H9 (cell line): ENCODE data around the gene SMCP. TPM values are rescaled to one million over a fixed set of nuclear protein-coding genes. Genes with fewer than 3 reads are reported as not detected.

Experiments used
- DNase-seq: peaks from one replicate; pipeline ENCODE4 v3.0.0-alpha.2; 2017
- H2AFZ ChIP-seq: one replicate; pipeline ENCODE4 v1.6.1; 2013; ENCODE audit warnings: mild to moderate bottlenecking, low read length, control low read depth, moderate library complexity
- H2AK5ac ChIP-seq: 2 replicates; pipeline ENCODE4 v1.6.1; 2013; ENCODE audit warnings: low read length, control low read depth, mixed read lengths; ENCODE audit not compliant: insufficient read length
- H2BK120ac ChIP-seq: one replicate; pipeline ENCODE4 v1.6.1; 2013; ENCODE audit warnings: low read depth, mild to moderate bottlenecking, low read length, control low read depth, inconsistent platforms; ENCODE audit not compliant: poor library complexity, severe bottlenecking
- H2BK12ac ChIP-seq: 2 replicates; pipeline ENCODE4 v1.6.1; 2013; ENCODE audit warnings: low read length, control low read depth, mixed read lengths, low read depth; ENCODE audit not compliant: insufficient read length
- H2BK15ac ChIP-seq: 2 replicates; pipeline ENCODE4 v1.6.1; 2013; ENCODE audit warnings: low read depth, low read length, control low read depth
- H2BK20ac ChIP-seq: one replicate; pipeline ENCODE4 v1.6.1; 2013; ENCODE audit warnings: low read depth, mild to moderate bottlenecking, low read length, control low read depth, inconsistent platforms; ENCODE audit not compliant: poor library complexity, severe bottlenecking
- H2BK5ac ChIP-seq: 2 replicates; pipeline ENCODE4 v1.6.1; 2013; ENCODE audit warnings: low read length, control low read depth, mixed read lengths; ENCODE audit not compliant: insufficient read length
- H3K14ac ChIP-seq: 2 replicates; pipeline ENCODE4 v1.6.1; 2013; ENCODE audit warnings: low read length, control low read depth; ENCODE audit not compliant: insufficient read depth
- H3K18ac ChIP-seq: 2 replicates; pipeline ENCODE4 v1.6.1; 2013; ENCODE audit warnings: low read depth, mild to moderate bottlenecking, mixed read lengths, low read length, control low read depth; ENCODE audit not compliant: insufficient read length
- H3K23ac ChIP-seq: 2 replicates; pipeline ENCODE4 v1.6.1; 2013; ENCODE audit warnings: low read length, control low read depth, mixed read lengths, low read depth; ENCODE audit not compliant: insufficient read length
- H3K23me2 ChIP-seq: 2 replicates; pipeline ENCODE4 v1.6.1; 2013; ENCODE audit warnings: low read depth, mild to moderate bottlenecking, mixed read lengths, low read length, control low read depth; ENCODE audit not compliant: insufficient read length, poor library complexity, severe bottlenecking
- H3K27ac ChIP-seq: 2 replicates; pipeline ENCODE4 v1.5.1; 2013; ENCODE audit warnings: low read length, control low read depth, mixed read lengths, low read depth; ENCODE audit not compliant: insufficient read length
- H3K27me3 ChIP-seq: 2 replicates; pipeline ENCODE4 v1.6.1; 2013; ENCODE audit warnings: low read length, control low read depth, inconsistent platforms; ENCODE audit not compliant: insufficient read depth
- H3K4ac ChIP-seq: 2 replicates; pipeline ENCODE4 v1.6.1; 2013; ENCODE audit warnings: low read depth, mild to moderate bottlenecking, control low read depth, inconsistent platforms, low read length, moderate library complexity
- H3K4me1 ChIP-seq: 2 replicates; pipeline ENCODE4 v1.6.1; 2013; ENCODE audit warnings: low read length, control low read depth, inconsistent platforms; ENCODE audit not compliant: insufficient read depth
- H3K4me2 ChIP-seq: 2 replicates; pipeline ENCODE4 v1.6.1; 2013; ENCODE audit warnings: low read length, control low read depth, mixed read lengths; ENCODE audit not compliant: insufficient read length, insufficient read depth
- H3K56ac ChIP-seq: 2 replicates; pipeline ENCODE4 v1.6.1; 2013; ENCODE audit warnings: low read depth, mild to moderate bottlenecking, mixed read lengths, low read length, control low read depth; ENCODE audit not compliant: insufficient read length
- H3K79me1 ChIP-seq: 2 replicates; pipeline ENCODE4 v1.6.1; 2013; ENCODE audit warnings: low read depth, mild to moderate bottlenecking, moderate library complexity, low read length, control low read depth, inconsistent platforms; ENCODE audit not compliant: insufficient read depth, poor library complexity, severe bottlenecking
- H3K79me2 ChIP-seq: 2 replicates; pipeline ENCODE4 v1.6.1; 2013; ENCODE audit warnings: low read length, control low read depth, inconsistent platforms; ENCODE audit not compliant: insufficient read depth
- H3K9ac ChIP-seq: 2 replicates; pipeline ENCODE4 v1.6.1; 2013; ENCODE audit warnings: low read length, control low read depth, mixed read lengths; ENCODE audit not compliant: insufficient read length; ENCODE audit errors: extremely low read depth
- H3K9me3 ChIP-seq: one replicate; pipeline ENCODE4 v1.6.1; 2013; ENCODE audit warnings: low read depth, low read length, inconsistent platforms; ENCODE audit not compliant: control insufficient read depth
- H3T11ph ChIP-seq: one replicate; pipeline ENCODE4 v1.6.1; 2013; ENCODE audit warnings: mild to moderate bottlenecking, low read length, control low read depth, inconsistent platforms
- H4K20me1 ChIP-seq: one replicate; pipeline ENCODE4 v1.6.1; 2013; ENCODE audit not compliant: control insufficient read depth, insufficient read length, insufficient read depth
- H4K5ac ChIP-seq: 2 replicates; pipeline ENCODE4 v1.6.1; 2013; ENCODE audit warnings: low read depth, mild to moderate bottlenecking, mixed read lengths, low read length, control low read depth; ENCODE audit not compliant: insufficient read length
- H4K8ac ChIP-seq: replicated peaks from 2 replicates; pipeline ENCODE4 v1.6.1; 2013; ENCODE audit warnings: low read length, control low read depth, mixed read lengths, low read depth; ENCODE audit not compliant: insufficient read length
- H4K91ac ChIP-seq: 2 replicates; pipeline ENCODE4 v1.6.1; 2013; ENCODE audit warnings: low read depth, mild to moderate bottlenecking, moderate library complexity, mixed read lengths, low read length, control low read depth; ENCODE audit not compliant: insufficient read length
- H3K27ac Mint-ChIP-seq, 3 experiments: 2 replicates in 2 of 3; 3 replicates in 1 of 3; pipeline ENCODE4 v1.8.0; 2020 to 2021; ENCODE audit warnings: mixed read lengths in 3 of 3, mild to moderate bottlenecking in 1 of 3, moderate library complexity in 1 of 3
- H3K27me3 Mint-ChIP-seq: 2 replicates; pipeline ENCODE4 v1.8.0; 2021; ENCODE audit warnings: low read depth, mild to moderate bottlenecking, moderate library complexity, mixed read lengths
- H3K36me3 Mint-ChIP-seq, 3 experiments: 2 replicates in 2 of 3; 3 replicates in 1 of 3; pipeline ENCODE4 v1.8.0; 2020 to 2021; ENCODE audit warnings: low read depth in 3 of 3, mixed read lengths in 3 of 3; ENCODE audit not compliant: insufficient read depth in 1 of 3
- H3K4me1 Mint-ChIP-seq, 2 experiments: 2 replicates each; pipeline ENCODE4 v1.8.0; 2020; ENCODE audit warnings: mixed read lengths in 2 of 2
- H3K4me3 Mint-ChIP-seq, 2 experiments: 2 replicates in 1 of 2; 3 replicates in 1 of 2; pipeline ENCODE4 v1.8.0; 2020 to 2021; ENCODE audit warnings: mild to moderate bottlenecking in 2 of 2, mixed read lengths in 2 of 2, moderate library complexity in 1 of 2
- H3K9me3 Mint-ChIP-seq, 2 experiments: 2 replicates in 1 of 2; 3 replicates in 1 of 2; pipeline ENCODE4 v1.8.0; 2020; ENCODE audit warnings: mild to moderate bottlenecking in 2 of 2, mixed read lengths in 2 of 2, moderate library complexity in 1 of 2
- CTCF ChIP-seq: fragments of 200-600 bp; sonication (generic); conservative IDR thresholded peaks from 3 replicates; pipeline ENCODE4 v1.8.0; 2021; ENCODE audit warnings: antibody characterized with exemption, mild to moderate bottlenecking
- WGBS: extraction: QIAGEN DNeasy Blood & Tissue Kit; methylation state at CpG from one replicate; pipeline ENCODE4 v1.1.7; 2013; ENCODE audit warnings: missing lambda C conversion rate, low lambda C conversion rate, mixed read lengths; ENCODE audit not compliant: insufficient read length; ENCODE audit errors: extremely low coverage; 5-methylcytosine and 5-hydroxymethylcytosine counted together
- total RNA-seq: library from RNA; stranded (reverse); gene quantifications from 2 replicates; pipeline ENCODE4 v1.2.1, GENCODE V29; 2021

Gene SMCP
- total RNA-seq, 1 experiment from 2014 or later: not detected

GRCh38 chr1:152884506-152884905 lies 6.4 kb downstream of the SMCP start:
- no peak overlapping the region for H4K8ac ChIP-seq
- no peaks in the 10 kb centered on the region for H3K79me1 ChIP-seq
- H4K5ac ChIP-seq: no peak overlapping the region
- H3K4ac ChIP-seq: no peak overlapping the region
- no peaks in the 10 kb centered on the region for H4K20me1 ChIP-seq
- no peak for TF ChIP-seq CTCF
- H3T11ph ChIP-seq: no peak overlapping the region
- H3K27me3 ChIP-seq: no peaks in the 10 kb centered on the region
- no peaks in the 10 kb centered on the region for H3K4me1 ChIP-seq
- H3K4me2 ChIP-seq: no peak overlapping the region
- Mint-ChIP-seq H3K4me3 (no peak overlapping the region), H3K36me3 (peaks cover 0 to 23% (median 5%) of the 10 kb centered on the region in 3 experiments; a peak in 4 of 7 replicates), H3K27me3 (peaks cover 2% of the 10 kb centered on the region), H3K27ac (no peak overlapping the region), H3K9me3 (peaks cover 84 to 85% of the 10 kb centered on the region in 2 experiments), H3K4me1 (no peaks in the 10 kb centered on the region)
- no peak overlapping the region for H3K23ac ChIP-seq
- H2BK12ac ChIP-seq: no peak overlapping the region
- no peak overlapping the region for H3K56ac ChIP-seq
- no peaks in the 10 kb centered on the region for H3K23me2 ChIP-seq
- no peak overlapping the region for H3K9ac ChIP-seq
- no peak overlapping the region for H2BK15ac ChIP-seq
- no peak overlapping the region for H2BK5ac ChIP-seq
- H3K27ac ChIP-seq: no peak overlapping the region
- H3K14ac ChIP-seq: no peak overlapping the region; the same call in 1 of the 2 replicates
- no peak overlapping the region for H4K91ac ChIP-seq
- no peak overlapping the region for H2BK120ac ChIP-seq
- DNase-seq: no peak
- H3K18ac ChIP-seq: no peak overlapping the region
- no peak overlapping the region for H2AK5ac ChIP-seq
- no peak overlapping the region for H2AFZ ChIP-seq
- H2BK20ac ChIP-seq: no peak overlapping the region
- no peaks in the 10 kb centered on the region for H3K9me3 ChIP-seq
- H3K79me2 ChIP-seq: no peaks in the 10 kb centered on the region
- WGBS: no CpG with 5 or more reads among the region's 1 CpG
